ENCODE results near the gene ITIH3. TPM values are rescaled to one million over a fixed set of nuclear protein-coding genes. Genes with fewer than 3 reads are reported as not detected.

Gene ITIH3
- total and polyA plus RNA-seq, 2 of the 4 experiments (the other 2 are of a cell fraction): 0.72 to 0.94 TPM

GRCh38 chr3:52787672-52788625 is 6.6 kb upstream of the ITIH3 start (continued):
- TF ChIP-seq RFX5 (IDR thresholded peaks at IDR 0.05; ENCODE audit: low read depth, low read length): no peak

- DNase-seq: no peak
- 84% methylated on average over 13 of the region's 16 CpGs; no CpG with 5 or more reads in 1 of the 2 experiments for WGBS, 2 experiments (ENCODE audit: extremely low coverage in 2 of 2, insufficient read length in 1 of 2)
- ChIA-PET POLR2A (ENCODE audit: unreplicated experiment) (no interaction called here), CTCF (no interaction called here)
- no peaks in the 10 kb centered on the region for H3K79me1 ChIP-seq (ENCODE audit: low read depth in 1 of 2, low read length in 2 of 2)
- no peak overlapping the region for H3K9ac ChIP-seq (ENCODE audit: low read depth, low read length)
- H2BK120ac ChIP-seq (ENCODE audit: low read depth, low read length): no peak overlapping the region
- no peak overlapping the region for H4K8ac ChIP-seq (ENCODE audit: low read depth in 2 of 2, low read length in 2 of 2)
- no peak overlapping the region for H3K18ac ChIP-seq (ENCODE audit: low read depth, low read length)
- no peak overlapping the region for H2BK15ac ChIP-seq (ENCODE audit: low read depth, low read length)
- in situ Hi-C loops (cut with MboI; ENCODE audit: low sequenced_read_pairs): no loop called here
- H3K4me3 ChIP-seq (ENCODE audit: insufficient read depth, low read depth, low read length): no peak overlapping the region
- H3K4me1 ChIP-seq (ENCODE audit: control insufficient read depth, insufficient read depth, low read length): no peaks in the 10 kb centered on the region
- H3K14ac ChIP-seq (replicated peaks; ENCODE audit: low read depth, low read length): no peak overlapping the region
- H3K36me3 ChIP-seq (ENCODE audit: control insufficient read depth, insufficient read depth, low read length): no peaks in the 10 kb centered on the region
- no peak overlapping the region for H2AK9ac ChIP-seq (replicated peaks; ENCODE audit: low read depth, low read length, poor library complexity)
- dilution Hi-C loops (cut with HindIII; ENCODE audit: low sequenced_read_pairs, unreplicated experiment): no loop called here
- intact Hi-C loops (cut with micrococcal nuclease): no loop called here
- H3K9me1 ChIP-seq (ENCODE audit: insufficient read depth, low read length): no peaks in the 10 kb centered on the region; the same call in 1 of the 2 replicates
- H2BK20ac ChIP-seq (ENCODE audit: low read depth, low read length): no peak overlapping the region
- H4K5ac ChIP-seq (ENCODE audit: low read depth, low read length): no peak overlapping the region
- H4K91ac ChIP-seq (ENCODE audit: insufficient read depth, low read depth, low read length): no peak overlapping the region
- no peak overlapping the region for H2BK5ac ChIP-seq (ENCODE audit: low read depth, low read length, poor library complexity, severe bottlenecking)
- H3K9me3 ChIP-seq (ENCODE audit: control insufficient read depth, insufficient read depth, low read length): no peaks in the 10 kb centered on the region
- H2AFZ ChIP-seq (replicated peaks; ENCODE audit: low read length, poor library complexity): no peak overlapping the region
- peaks cover 43% of the 10 kb centered on the region for H3K27me3 ChIP-seq (ENCODE audit: control insufficient read depth, insufficient read depth, low read length)
- no peak for ATAC-seq (ENCODE audit: low read depth)
- no peak overlapping the region for H2AK5ac ChIP-seq (ENCODE audit: low read depth, low read length)
- H3K23ac ChIP-seq (ENCODE audit: low read depth, low read length): no peak overlapping the region
- no peaks in the 10 kb centered on the region for H4K20me1 ChIP-seq (ENCODE audit: insufficient read depth, low read length)
- no peak overlapping the region for H3K4me2 ChIP-seq (ENCODE audit: low read depth, low read length)
- no peak overlapping the region for H3K27ac ChIP-seq (ENCODE audit: insufficient read depth, low read length)
- no TSS peak for BruUV-seq (replicated peaks)
- no peak overlapping the region for H3K56ac ChIP-seq (ENCODE audit: extremely low read depth, insufficient read depth, low read length)
- H3K4ac ChIP-seq (ENCODE audit: low read depth, low read length): no peak overlapping the region
- TF ChIP-seq USF2 (IDR thresholded peaks at IDR 0.05; ENCODE audit: low read depth, low read length) (no peak), RCOR1 (IDR thresholded peaks at IDR 0.05; ENCODE audit: insufficient replicate concordance, low read length) (no peak), RFX5 (IDR thresholded peaks at IDR 0.05; ENCODE audit: low read depth, low read length) (no peak), CHD1 (IDR thresholded peaks at IDR 0.05; ENCODE audit: low read depth, low read length) (no peak), MXI1 (IDR thresholded peaks at IDR 0.05; ENCODE audit: borderline replicate concordance, low read depth, low read length) (no peak), RAD21 (IDR thresholded peaks at IDR 0.05; ENCODE audit: low read length) (no peak), CTCF (conservative IDR thresholded peaks at IDR 0.05; ENCODE audit: low read depth, low read length) (no peak), FOS (IDR thresholded peaks at IDR 0.05; ENCODE audit: low read depth, low read length) (no peak), BHLHE40 (IDR thresholded peaks at IDR 0.05; ENCODE audit: low read depth, low read length) (no peak), SMC3 (IDR thresholded peaks at IDR 0.05; ENCODE audit: low read depth, low read length) (no peak), MAZ (IDR thresholded peaks at IDR 0.05; ENCODE audit: borderline replicate concordance, low read depth, low read length) (no peak)
These were observed 5.5 kb upstream of the ITIH3 start for GRCh38 chr3:52788890-52789745.

Measured in IMR-90 (cell line).